HFF-Myc (cell line): ENCODE measurements around the gene CASP10.

Experiments
- DNase-seq: peaks from one replicate; pipeline ENCODE4 v3.0.0-alpha.2; 2011; ENCODE audit warnings: low read depth; ENCODE audit errors: extremely low read depth
- H3K4me3 ChIP-seq: replicated peaks from 2 replicates; pipeline ENCODE4 v1.5.1; 2011; ENCODE audit warnings: low read depth, mild to moderate bottlenecking, control low read depth, low read length
- TF ChIP-seq, protein P1 (sequence below): IDR thresholded peaks from 2 replicates; pipeline ENCODE4 v1.5.1; 2012; ENCODE audit warnings: mild to moderate bottlenecking, low read depth, low read length, control low read depth; ENCODE audit errors: missing control alignments

The CASP10 gene

DNA sequence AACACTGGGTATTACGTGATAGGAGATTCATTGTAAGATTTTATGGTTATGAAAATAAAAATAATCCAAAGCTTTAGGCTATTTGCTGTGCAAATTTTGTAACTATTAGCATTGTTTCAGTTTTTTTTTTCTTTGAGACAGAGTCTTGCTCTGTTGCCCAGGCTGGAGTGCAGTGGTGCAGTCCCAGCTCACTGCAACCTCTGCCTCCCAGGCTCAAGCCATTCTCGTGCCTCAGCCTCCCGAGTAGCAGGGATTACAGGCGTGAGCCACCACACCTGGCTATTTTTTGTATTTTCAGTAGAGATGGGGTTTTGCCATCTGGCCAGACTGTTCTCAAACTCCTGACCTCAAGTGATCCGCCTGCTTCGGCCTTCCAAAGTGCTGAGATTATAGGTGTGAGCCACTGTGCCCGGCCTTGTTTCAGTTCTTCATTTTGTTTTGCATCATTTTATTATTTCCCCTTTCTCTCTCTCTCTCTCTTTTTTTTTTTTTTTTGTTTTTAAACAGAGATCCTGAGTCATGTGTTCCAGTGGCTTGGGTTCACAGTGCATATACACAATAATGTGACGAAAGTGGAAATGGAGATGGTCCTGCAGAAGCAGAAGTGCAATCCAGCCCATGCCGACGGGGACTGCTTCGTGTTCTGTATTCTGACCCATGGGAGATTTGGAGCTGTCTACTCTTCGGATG is 25.8 kb downstream of the CASP10 start:
- TF ChIP-seq, protein P1, sequence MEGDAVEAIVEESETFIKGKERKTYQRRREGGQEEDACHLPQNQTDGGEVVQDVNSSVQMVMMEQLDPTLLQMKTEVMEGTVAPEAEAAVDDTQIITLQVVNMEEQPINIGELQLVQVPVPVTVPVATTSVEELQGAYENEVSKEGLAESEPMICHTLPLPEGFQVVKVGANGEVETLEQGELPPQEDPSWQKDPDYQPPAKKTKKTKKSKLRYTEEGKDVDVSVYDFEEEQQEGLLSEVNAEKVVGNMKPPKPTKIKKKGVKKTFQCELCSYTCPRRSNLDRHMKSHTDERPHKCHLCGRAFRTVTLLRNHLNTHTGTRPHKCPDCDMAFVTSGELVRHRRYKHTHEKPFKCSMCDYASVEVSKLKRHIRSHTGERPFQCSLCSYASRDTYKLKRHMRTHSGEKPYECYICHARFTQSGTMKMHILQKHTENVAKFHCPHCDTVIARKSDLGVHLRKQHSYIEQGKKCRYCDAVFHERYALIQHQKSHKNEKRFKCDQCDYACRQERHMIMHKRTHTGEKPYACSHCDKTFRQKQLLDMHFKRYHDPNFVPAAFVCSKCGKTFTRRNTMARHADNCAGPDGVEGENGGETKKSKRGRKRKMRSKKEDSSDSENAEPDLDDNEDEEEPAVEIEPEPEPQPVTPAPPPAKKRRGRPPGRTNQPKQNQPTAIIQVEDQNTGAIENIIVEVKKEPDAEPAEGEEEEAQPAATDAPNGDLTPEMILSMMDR, result no peak
- DNase-seq, result no peak
- no peak overlapping the region for H3K4me3 ChIP-seq

DNA sequence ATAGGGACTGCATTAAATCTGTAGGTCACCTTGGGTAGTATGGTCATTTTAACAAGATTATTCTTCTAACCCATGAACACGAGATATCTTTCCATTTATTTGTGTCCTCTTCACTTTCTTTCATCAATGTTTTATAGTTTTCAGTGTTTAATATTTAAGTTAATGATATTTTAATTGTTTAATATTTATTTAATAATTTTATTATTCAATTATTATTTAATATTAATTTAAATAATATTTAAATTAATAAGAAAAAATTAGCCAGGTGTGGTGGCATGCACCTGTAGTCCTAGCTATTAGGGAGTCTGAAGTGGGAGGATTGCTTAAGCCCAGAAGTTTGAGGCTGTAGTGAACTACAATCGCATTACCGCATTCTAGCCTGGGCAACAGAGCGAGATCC is 33.0 kb downstream of the CASP10 start:
- DNase-seq, result no peak
- TF ChIP-seq, protein P1, result no peak
- H3K4me3 ChIP-seq, result no peak overlapping the region

DNA sequence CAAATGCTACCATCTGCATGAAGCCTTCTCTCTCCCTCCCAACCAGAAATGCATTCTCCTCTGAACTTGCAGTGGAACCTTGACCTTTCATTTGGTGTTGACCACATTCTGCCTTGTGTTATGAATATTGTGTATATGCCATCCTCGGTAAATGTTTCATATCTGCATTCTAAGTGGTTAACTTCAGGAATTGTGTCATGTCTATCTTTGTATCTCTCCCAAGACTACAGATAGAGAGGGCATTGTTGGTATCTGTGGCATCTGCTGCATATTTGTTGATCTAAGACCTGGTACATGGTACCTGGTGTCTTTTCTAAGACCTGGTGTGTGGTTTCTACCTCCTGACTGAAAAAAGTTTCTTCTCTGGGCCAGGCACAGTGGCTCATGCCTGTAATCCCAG is 34.0 kb downstream of the CASP10 start:
- TF ChIP-seq, protein P1, result no peak
- DNase-seq, result no peak
- no peak overlapping the region for H3K4me3 ChIP-seq

DNA sequence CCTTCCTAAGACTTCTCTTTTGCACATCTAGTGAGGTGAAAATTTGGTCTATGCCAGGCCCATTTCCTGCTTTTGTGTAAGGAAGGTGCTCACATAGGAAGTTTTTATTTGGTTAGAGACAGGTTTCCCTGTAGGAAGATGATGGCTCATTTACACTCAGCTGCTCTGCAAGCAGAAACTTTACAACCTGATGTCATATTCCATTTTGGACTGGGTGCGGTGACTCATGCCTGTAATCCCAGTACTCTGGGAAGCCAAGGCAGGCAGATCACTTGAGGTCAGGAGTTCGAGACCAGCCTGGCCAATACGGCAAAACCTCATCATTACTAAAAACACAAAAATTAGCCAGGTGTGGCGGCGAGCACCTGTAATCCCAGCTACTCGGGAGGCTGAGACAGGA is 35.8 kb downstream of the CASP10 start:
- TF ChIP-seq, protein P1, result no peak
- DNase-seq, result no peak
- H3K4me3 ChIP-seq, result no peak overlapping the region

DNA sequence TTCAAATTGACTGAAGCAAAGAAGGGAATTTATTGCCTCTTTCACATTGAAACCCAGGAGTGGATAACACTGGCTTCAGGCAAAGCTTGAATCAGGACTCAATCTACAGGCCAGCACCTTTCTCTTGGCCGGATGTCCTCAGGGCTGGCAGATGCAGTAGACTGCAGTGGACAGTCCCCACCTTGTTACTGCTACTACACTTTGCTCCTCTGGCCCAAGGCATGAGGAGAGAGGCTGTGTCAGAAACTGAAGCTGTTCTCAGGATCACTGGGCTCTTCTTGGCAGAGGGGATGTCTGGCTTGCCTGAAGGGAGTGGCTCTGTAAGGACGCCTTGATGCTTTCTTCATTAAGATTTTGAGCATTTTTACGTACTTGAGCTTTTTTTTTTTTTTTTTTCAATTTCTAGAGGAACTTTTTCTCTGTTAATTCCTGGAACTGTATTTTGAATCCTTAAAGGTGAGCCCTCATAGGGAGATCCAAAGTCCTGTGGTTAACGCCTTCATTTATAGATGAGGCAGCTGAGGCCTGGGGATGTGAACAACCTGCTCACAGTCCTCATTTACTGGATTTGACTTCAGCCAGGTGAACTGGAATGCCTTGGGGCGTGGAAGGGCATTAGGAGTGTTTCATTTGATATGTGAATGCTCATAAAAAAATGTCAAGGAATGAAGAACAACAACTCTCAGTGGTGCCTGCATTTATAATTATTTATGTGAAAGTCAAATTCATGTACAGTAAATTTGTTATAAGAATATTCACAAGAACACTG is 36.6 kb downstream of the CASP10 start:
- TF ChIP-seq, protein P1, result no peak
- H3K4me3 ChIP-seq, result no peak overlapping the region
- DNase-seq, result no peak

DNA sequence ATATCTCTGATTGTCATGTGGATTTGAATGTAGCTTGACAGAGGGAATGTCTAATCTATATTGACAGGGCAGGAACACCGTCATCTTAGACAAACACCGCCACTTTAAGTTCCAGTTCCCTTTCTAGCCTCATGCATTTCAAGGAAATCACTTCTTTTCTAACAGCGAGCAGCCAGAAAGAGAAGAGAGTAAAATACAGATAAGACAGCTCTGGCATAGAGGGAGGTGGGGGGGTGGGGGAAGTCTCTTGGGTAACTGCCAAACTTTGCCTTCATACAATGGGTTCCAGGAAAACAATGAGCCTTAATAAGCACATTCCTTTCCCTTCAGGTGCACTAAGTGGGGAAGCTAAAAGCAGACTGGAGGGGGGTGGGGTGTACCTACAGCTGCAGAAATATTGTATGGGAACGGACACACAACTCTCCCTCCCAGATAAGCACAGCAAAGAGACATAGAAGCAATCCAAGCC is 37.2 kb downstream of the CASP10 start:
- TF ChIP-seq, protein P1, result no peak
- DNase-seq, result no peak
- H3K4me3 ChIP-seq, result no peak overlapping the region
